Brain microvascular endothelial cell (primary cell): ENCODE data around the gene SBNO2.

Experiments used
- DNase-seq: peaks from one replicate; pipeline ENCODE4 v3.0.0-alpha.2; 2020
- H3K27ac ChIP-seq: fragments of 250-450 bp; sonication (Bioruptor Pico); 2 replicates; pipeline ENCODE4 v1.5.1; 2020; ENCODE audit warnings: mild to moderate bottlenecking, moderate library complexity
- H3K27me3 ChIP-seq: fragments of 250-450 bp; sonication (Bioruptor Pico); replicated peaks from 2 replicates; pipeline ENCODE4 v1.5.1; 2020; ENCODE audit warnings: mild to moderate bottlenecking
- H3K36me3 ChIP-seq: fragments of 250-450 bp; sonication (Bioruptor Pico); replicated peaks from 2 replicates; pipeline ENCODE4 v1.5.1; 2020; ENCODE audit warnings: mild to moderate bottlenecking
- H3K4me3 ChIP-seq: 2 replicates; pipeline ENCODE4 v1.5.1; 2011; ENCODE audit warnings: low read depth, mild to moderate bottlenecking, control low read depth, low read length, moderate library complexity
- in situ Hi-C: cut with HindIII; loops from 2 replicates; pipeline ENCODE4 v1.10.0; 2017; ENCODE audit warnings: low sequenced_read_pairs, low pct_ligation_motif_present
- TF ChIP-seq, protein P1 (sequence below): IDR thresholded peaks from 2 replicates; pipeline ENCODE4 v1.5.1; 2011; ENCODE audit warnings: low read depth, mild to moderate bottlenecking, moderate library complexity, low read length, control low read depth, inconsistent platforms; ENCODE audit errors: missing control alignments

The SBNO2 gene

GRCh38 chr19:1169411-1169791, 4.7 kb downstream of the SBNO2 start:
- peaks cover 6% of the 10 kb centered on the region for H3K36me3 ChIP-seq
- no peak overlapping the region for H3K4me3 ChIP-seq
- no peaks in the 10 kb centered on the region for H3K27me3 ChIP-seq
- in situ Hi-C loops: no loop called here
- peak overlapping the region; percentile 68 for H3K27ac ChIP-seq
- no peak for DNase-seq
- TF ChIP-seq, protein P1, sequence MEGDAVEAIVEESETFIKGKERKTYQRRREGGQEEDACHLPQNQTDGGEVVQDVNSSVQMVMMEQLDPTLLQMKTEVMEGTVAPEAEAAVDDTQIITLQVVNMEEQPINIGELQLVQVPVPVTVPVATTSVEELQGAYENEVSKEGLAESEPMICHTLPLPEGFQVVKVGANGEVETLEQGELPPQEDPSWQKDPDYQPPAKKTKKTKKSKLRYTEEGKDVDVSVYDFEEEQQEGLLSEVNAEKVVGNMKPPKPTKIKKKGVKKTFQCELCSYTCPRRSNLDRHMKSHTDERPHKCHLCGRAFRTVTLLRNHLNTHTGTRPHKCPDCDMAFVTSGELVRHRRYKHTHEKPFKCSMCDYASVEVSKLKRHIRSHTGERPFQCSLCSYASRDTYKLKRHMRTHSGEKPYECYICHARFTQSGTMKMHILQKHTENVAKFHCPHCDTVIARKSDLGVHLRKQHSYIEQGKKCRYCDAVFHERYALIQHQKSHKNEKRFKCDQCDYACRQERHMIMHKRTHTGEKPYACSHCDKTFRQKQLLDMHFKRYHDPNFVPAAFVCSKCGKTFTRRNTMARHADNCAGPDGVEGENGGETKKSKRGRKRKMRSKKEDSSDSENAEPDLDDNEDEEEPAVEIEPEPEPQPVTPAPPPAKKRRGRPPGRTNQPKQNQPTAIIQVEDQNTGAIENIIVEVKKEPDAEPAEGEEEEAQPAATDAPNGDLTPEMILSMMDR: no peak

- no peaks in the 10 kb centered on the region for H3K27me3 ChIP-seq
- H3K36me3 ChIP-seq: peaks cover 6% of the 10 kb centered on the region
- peak overlapping the region; percentile 68 for H3K27ac ChIP-seq
- H3K4me3 ChIP-seq: peak overlapping the region; percentile 42
- peak; percentile 72 for DNase-seq
- in situ Hi-C loops: no loop called here
- TF ChIP-seq, protein P1: no peak
Observed at GRCh38 chr19:1168572-1169410, 5.3 kb downstream of the SBNO2 start.

GRCh38 chr19:1167687-1168571, 6.1 kb downstream of the SBNO2 start:
- Histone ChIP-seq H3K36me3 (peaks cover 6% of the 10 kb centered on the region), H3K4me3 (peak overlapping the region; percentile 42), H3K27ac (peak overlapping the region; percentile 68), H3K27me3 (no peaks in the 10 kb centered on the region)
- in situ Hi-C loops: no loop called here
- DNase-seq: no peak
- TF ChIP-seq, protein P1: no peak

DNA sequence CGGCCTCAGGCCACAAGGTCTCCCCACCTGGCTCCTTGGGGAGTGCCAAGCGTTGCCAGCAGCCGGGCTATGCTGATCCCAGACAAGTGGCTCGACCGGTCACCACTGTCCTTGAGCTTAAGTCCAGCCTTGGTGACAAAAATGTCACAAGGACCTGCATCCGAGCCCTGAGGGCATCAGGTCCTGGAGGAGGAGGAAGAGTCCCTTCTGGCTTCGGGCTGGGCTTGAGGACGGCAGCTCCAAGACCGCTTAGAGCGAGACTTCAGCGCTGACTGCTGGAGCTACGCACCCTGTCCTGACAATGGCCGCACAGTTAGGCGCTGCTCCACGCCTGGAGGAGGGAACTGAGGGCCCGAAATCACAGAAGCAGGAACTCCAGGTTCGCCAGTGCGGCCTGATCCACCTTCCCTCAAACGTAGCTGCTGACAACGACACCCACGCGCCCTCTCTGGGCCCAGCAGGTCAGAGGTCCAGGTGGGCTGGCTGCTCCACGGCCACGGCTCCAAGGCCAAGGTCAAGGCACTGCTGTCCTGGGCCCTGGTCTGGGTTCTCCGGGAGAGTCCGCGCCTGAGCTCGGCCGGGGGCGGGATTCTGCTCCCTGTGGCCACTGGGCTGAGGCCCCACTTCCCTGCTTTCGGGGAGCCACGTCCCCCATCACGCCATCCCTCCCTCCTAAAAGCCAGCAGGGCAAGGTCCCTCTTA, 7.0 kb downstream of the SBNO2 start:
- no peak for DNase-seq
- no peak overlapping the region for H3K4me3 ChIP-seq
- TF ChIP-seq, protein P1: no peak
- no peak overlapping the region for H3K27ac ChIP-seq
- no peaks in the 10 kb centered on the region for H3K27me3 ChIP-seq
- in situ Hi-C loops: no loop called here
- peaks cover 6% of the 10 kb centered on the region for H3K36me3 ChIP-seq

GRCh38 chr19:1164684-1165531, 9.2 kb downstream of the SBNO2 start:
- TF ChIP-seq, protein P1: no peak
- Histone ChIP-seq H3K4me3 (no peak overlapping the region), H3K36me3 (peaks cover 6% of the 10 kb centered on the region), H3K27me3 (no peaks in the 10 kb centered on the region), H3K27ac (no peak overlapping the region)
- in situ Hi-C loops: no loop called here
- no peak for DNase-seq
